SH-SY5Y (cell line): ENCODE data around the gene DPP6.

ENCODE experiments used
- GATA2 ChIP-seq: IDR thresholded peaks from 2 replicates; pipeline ENCODE4 v1.6.1; 2011; ENCODE audit warnings: mild to moderate bottlenecking, low read depth, low read length
- GATA3 ChIP-seq: IDR thresholded peaks from 2 replicates; pipeline ENCODE4 v1.6.1; 2011; ENCODE audit warnings: low read depth, mild to moderate bottlenecking, low read length, moderate library complexity

GRCh38 chr7:154854836-154855235 is 802.6 kb downstream of the DPP6 start:
- TF ChIP-seq GATA3, result no peak
- no peak for TF ChIP-seq GATA2
